GM12878 (cell line): ENCODE data around the gene ELAVL1. TPM values are rescaled to one million over a fixed set of nuclear protein-coding genes. Genes with fewer than 3 reads are reported as not detected.

ENCODE experiments used
- ATAC-seq: fragments of 200-7000 bp; cut with Tn5 transposase; 3 replicates; pipeline ENCODE4 v1.9.1; 2020; ENCODE audit warnings: mild to moderate bottlenecking, moderate library complexity
- BruUV-seq: library from RNA; stranded (reverse); fragments of 400-500 nt; replicated peaks from 2 replicates; lab custom pipeline; 2021; lab: Mats Ljungman, UMichigan
- CTCF ChIA-PET: fragments of 300-600 bp; sonication (Branson Sonifier 250); formaldehyde crosslinking; extraction: SDS; loops from one replicate; lab custom pipeline; 2021; ENCODE audit warnings: inconsistent platforms; lab: Yijun Ruan, JAX
- POLR2A ChIA-PET: fragments of 350-600 bp; formaldehyde crosslinking; extraction: SDS; loops from one replicate; lab custom pipeline; 2021; ENCODE audit warnings: inconsistent platforms; lab: Charles Lee
- RAD21 ChIA-PET: fragments of 300-600 bp; sonication (Branson Sonifier 250); formaldehyde crosslinking; loops from one replicate; lab custom pipeline; 2023; ENCODE audit warnings: antibody characterized with exemption; ENCODE audit not compliant: unreplicated experiment; lab: Charles Lee
- SMC1A ChIA-PET: fragments of 300-600 bp; sonication (Branson Sonifier 250); formaldehyde crosslinking; loops from one replicate; lab custom pipeline; 2023; ENCODE audit not compliant: unreplicated experiment, uncharacterized antibody; lab: Charles Lee
- DNase-seq: peaks from one replicate; pipeline ENCODE4 v3.0.0-alpha.2; 2011; ENCODE audit warnings: low read depth, low spot score
- FAIRE-seq: peaks from 3 replicates; lab custom pipeline; 2011; peaks lifted over from hg19 to GRCh38; lab: Jason Lieb, UNC
- H2AFZ ChIP-seq: 2 replicates; pipeline ENCODE4 v1.6.0; 2011; ENCODE audit warnings: low read depth, low read length, control low read depth; ENCODE audit not compliant: control insufficient read depth
- H3K27ac ChIP-seq: 2 replicates; pipeline ENCODE4 v1.5.1; 2011; ENCODE audit warnings: control low read depth; ENCODE audit not compliant: control insufficient read depth, insufficient read depth
- H3K27me3 ChIP-seq, 2 experiments: replicated peaks in 1 of 2; 2 replicates each; pipeline versions ENCODE4 v1.6.0 to v1.6.1; 2011; ENCODE audit warnings: low read length in 1 of 2; ENCODE audit not compliant: control insufficient read depth in 2 of 2, insufficient read depth in 2 of 2
- H3K36me3 ChIP-seq, 2 experiments: 2 replicates each; pipeline ENCODE4 v1.5.1; 2011; ENCODE audit warnings: low read length in 1 of 2; ENCODE audit not compliant: control insufficient read depth in 2 of 2, insufficient read depth in 2 of 2
- H3K4me1 ChIP-seq: 2 replicates; pipeline ENCODE4 v1.6.1; 2011; ENCODE audit warnings: mild to moderate bottlenecking, low read length, moderate library complexity, mixed read lengths; ENCODE audit not compliant: control insufficient read depth, insufficient read depth
- H3K4me2 ChIP-seq: 2 replicates; pipeline ENCODE4 v1.6.0; 2011; ENCODE audit warnings: control low read depth; ENCODE audit not compliant: control insufficient read depth, insufficient read depth
- H3K4me3 ChIP-seq: fragments of 200-600 bp; sonication (generic); 2 replicates; pipeline ENCODE4 v1.5.1; 2016
- H3K79me2 ChIP-seq: 2 replicates; pipeline ENCODE4 v1.6.0; 2011; ENCODE audit warnings: low read length; ENCODE audit not compliant: control insufficient read depth, insufficient read depth
- H3K9ac ChIP-seq: 2 replicates; pipeline ENCODE4 v1.8.0; 2011; ENCODE audit warnings: low read length, control low read depth, mixed read lengths; ENCODE audit not compliant: control insufficient read depth, insufficient read depth
- H3K9me3 ChIP-seq: replicated peaks from 3 replicates; pipeline ENCODE4 v1.5.1; 2011; ENCODE audit warnings: mild to moderate bottlenecking, low read length; ENCODE audit not compliant: control insufficient read depth, insufficient read depth
- H4K20me1 ChIP-seq: 2 replicates; pipeline ENCODE4 v1.6.0; 2011; ENCODE audit not compliant: control insufficient read depth, insufficient read depth
- ATF7 ChIP-seq: fragments of 450-650 bp; IDR thresholded peaks from 2 replicates; pipeline ENCODE4 v1.6.1; 2016; ENCODE audit warnings: low read depth, mild to moderate bottlenecking
- BHLHE40 ChIP-seq, 2 experiments: fragments of 450-650 bp in 1 of 2; IDR thresholded peaks; 2 replicates each; pipeline ENCODE4 v1.6.1; 2011 to 2017; ENCODE audit warnings: low read depth in 2 of 2, borderline replicate concordance in 1 of 2, improper control_type of control experiment in 1 of 2, low read length in 1 of 2, mild to moderate bottlenecking in 1 of 2
- POLR2AphosphoS5 ChIP-seq: IDR thresholded peaks from 2 replicates; pipeline ENCODE4 v1.6.1; 2011; ENCODE audit warnings: mild to moderate bottlenecking, low read length, inconsistent platforms
- RBBP5 ChIP-seq: fragments of 200-600 bp; sonication (generic); conservative IDR thresholded peaks from 2 replicates; pipeline ENCODE4 v1.6.1; 2016
- RUNX3 ChIP-seq: IDR thresholded peaks from 2 replicates; pipeline ENCODE4 v1.6.1; 2012; ENCODE audit warnings: low read length, inconsistent platforms
- YY1 ChIP-seq: IDR thresholded peaks from 2 replicates; pipeline ENCODE4 v1.6.1; 2011; ENCODE audit warnings: low read depth, mild to moderate bottlenecking, low read length
- WGBS: methylation state at CpG from one replicate; pipeline ENCODE4 v1.1.6; 2016; ENCODE audit warnings: low lambda C conversion rate; ENCODE audit not compliant: insufficient replicate concordance, insufficient coverage; ENCODE audit errors: missing lambda C conversion rate; 5-methylcytosine and 5-hydroxymethylcytosine counted together
- in situ Hi-C: fragments of 300-500 bp; cut with MboI; formaldehyde crosslinking; loops from 9 replicates; pipeline ENCODE4 v1.14.3; 2018; ENCODE audit warnings: mixed read lengths
- intact Hi-C: fragments of 100-400 bp; cut with micrococcal nuclease; formaldehyde crosslinking; loops from one replicate; pipeline ENCODE4 v1.14.2; 2022; ENCODE audit not compliant: unreplicated experiment
- polyA plus RNA-seq, 11 experiments: library from polyadenylated mRNA; depleted of rRNA in 4 of 11; unstranded in 6 of 11; stranded (reverse) in 5 of 11; fragments of >200 nt; fragmentation: Nextera tagmentation in 4 of 11; fragmentation: Illumina TruSeq in 1 of 11; extraction: Ambion mirVana in 4 of 11; extraction: Trizol in 1 of 11; gene quantifications; 1 replicate in 1 of 11; 2 replicates in 10 of 11; pipeline versions ENCODE4 v1.2.1 to v1.2.3, GENCODE V29; 2011 to 2016; ENCODE audit warnings: inconsistent platforms in 2 of 11, missing spikeins in 2 of 11, low read depth in 1 of 11
- total RNA-seq, 4 experiments: library from RNA; depleted of rRNA in 3 of 4; stranded (reverse); fragments of >200 nt in 3 of 4; fragmentation: Illumina TruSeq in 1 of 4; extraction: Trizol in 1 of 4; gene quantifications; 2 replicates each; pipeline versions ENCODE4 v1.2.1 to v1.2.3, GENCODE V29; 2013 to 2021
- TF ChIP-seq, protein P1 (sequence below): fragments of 450-650 bp; IDR thresholded peaks from 2 replicates; pipeline ENCODE4 v1.6.1; 2016; ENCODE audit warnings: mild to moderate bottlenecking

ELAVL1 gene
- total and polyA plus RNA-seq, 10 of the 15 experiments (the other 5 are each of a cell fraction or from before 2014, with no cell fraction given) = 7.4 to 155 (median 70.3) TPM

DNA sequence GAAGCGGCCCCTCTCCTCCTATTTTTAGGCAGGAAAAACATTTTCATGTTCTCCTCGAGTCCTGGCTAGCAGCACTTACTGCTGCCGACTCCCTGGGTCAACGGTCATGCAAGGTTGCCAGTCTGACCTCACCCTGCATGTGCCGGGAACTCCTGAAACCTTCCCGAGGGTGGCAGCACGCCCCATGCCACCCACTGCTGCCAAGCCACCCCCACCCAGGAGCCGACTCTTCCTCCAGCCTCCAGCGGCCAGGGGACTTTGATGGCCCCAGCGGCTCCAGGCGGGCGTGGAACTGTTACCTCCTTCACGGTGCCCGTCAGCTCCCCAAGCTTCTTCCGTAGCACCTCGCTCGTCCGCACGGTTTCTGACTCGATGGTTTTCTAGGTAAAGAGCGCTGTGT lies 70.7 kb downstream of the ELAVL1 start:
- Histone ChIP-seq H3K9me3 (no peaks in the 10 kb centered on the region), H3K27me3 (no peaks in the 10 kb centered on the region), H2AFZ (no peak overlapping the region), H4K20me1 (no peaks in the 10 kb centered on the region), H3K36me3 (peaks cover 13 to 43% of the 10 kb centered on the region in 2 experiments; a peak in 3 of 4 replicates), H3K4me1 (no peaks in the 10 kb centered on the region), H3K4me2 (no peak overlapping the region), H3K27ac (no peak overlapping the region), H3K9ac (no peak overlapping the region), H3K79me2 (no peaks in the 10 kb centered on the region), H3K4me3 (no peak overlapping the region)
- POLR2A ChIA-PET = no interaction called here
- ATAC-seq = no peak
- no peak for FAIRE-seq
- BruUV-seq = no TSS peak
- RAD21 ChIA-PET = no interaction called here
- no peak for DNase-seq
- TF ChIP-seq ATF7 (no peak), RUNX3 (no peak), YY1 (no peak), RBBP5 (no peak), BHLHE40 (IDR thresholded peaks at IDR 0.05; ENCODE audit: borderline replicate concordance in 1 of 2, low read depth in 2 of 2, low read length in 1 of 2) (no peak), POLR2AphosphoS5 (no peak)
- TF ChIP-seq, protein P1, sequence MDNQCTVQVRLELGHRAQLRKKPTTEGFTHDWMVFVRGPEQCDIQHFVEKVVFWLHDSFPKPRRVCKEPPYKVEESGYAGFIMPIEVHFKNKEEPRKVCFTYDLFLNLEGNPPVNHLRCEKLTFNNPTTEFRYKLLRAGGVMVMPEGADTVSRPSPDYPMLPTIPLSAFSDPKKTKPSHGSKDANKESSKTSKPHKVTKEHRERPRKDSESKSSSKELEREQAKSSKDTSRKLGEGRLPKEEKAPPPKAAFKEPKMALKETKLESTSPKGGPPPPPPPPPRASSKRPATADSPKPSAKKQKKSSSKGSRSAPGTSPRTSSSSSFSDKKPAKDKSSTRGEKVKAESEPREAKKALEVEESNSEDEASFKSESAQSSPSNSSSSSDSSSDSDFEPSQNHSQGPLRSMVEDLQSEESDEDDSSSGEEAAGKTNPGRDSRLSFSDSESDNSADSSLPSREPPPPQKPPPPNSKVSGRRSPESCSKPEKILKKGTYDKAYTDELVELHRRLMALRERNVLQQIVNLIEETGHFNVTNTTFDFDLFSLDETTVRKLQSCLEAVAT = no peak
- CTCF ChIA-PET = no interaction called here
- 93% methylated on average over 21 of the region's 21 CpGs for WGBS
- intact Hi-C loops (no loop called here), in situ Hi-C loops (no loop called here)
- SMC1A ChIA-PET = no interaction called here
